ENCODE measurements around the gene XPO5.

XPO5 gene

DNA sequence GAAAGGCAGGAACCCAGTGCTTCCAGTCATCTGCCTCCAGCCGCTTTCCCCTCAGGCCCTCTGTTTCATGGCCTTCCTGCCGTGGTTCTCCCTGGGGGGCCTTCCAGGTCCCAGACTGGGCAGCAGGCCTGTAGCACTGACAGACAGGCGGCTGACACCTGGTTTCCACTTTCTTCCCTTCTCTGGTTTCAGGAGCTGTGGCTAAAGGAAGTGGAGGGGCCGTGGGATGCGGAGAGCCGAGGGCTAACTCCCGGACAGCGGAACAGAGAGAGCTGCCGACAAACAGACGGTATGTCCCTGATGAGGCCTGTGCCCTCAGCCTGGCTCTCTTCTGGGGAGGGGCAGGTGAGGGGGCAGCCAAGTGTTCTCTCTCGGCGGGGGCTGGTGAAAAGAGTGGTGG lies 78.1 kb downstream of the XPO5 start:
- DNase-seq (ENCODE audit: low read depth), result no peak

DNA sequence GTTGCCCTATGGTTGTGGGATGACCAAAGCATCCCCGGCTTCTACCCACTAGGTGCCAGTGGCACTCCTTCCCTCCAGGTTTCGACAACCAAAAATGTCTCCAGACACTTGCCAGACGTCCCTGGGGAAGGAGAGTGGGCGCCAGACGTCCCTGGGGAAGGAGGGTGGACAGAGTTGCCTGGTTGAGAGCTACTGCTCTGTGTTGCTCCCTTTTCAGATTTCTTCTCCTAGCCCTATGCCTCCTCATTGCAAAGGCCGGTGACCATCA lies 78.8 kb downstream of the XPO5 start:
- DNase-seq (ENCODE audit: low read depth), result no peak

DNA sequence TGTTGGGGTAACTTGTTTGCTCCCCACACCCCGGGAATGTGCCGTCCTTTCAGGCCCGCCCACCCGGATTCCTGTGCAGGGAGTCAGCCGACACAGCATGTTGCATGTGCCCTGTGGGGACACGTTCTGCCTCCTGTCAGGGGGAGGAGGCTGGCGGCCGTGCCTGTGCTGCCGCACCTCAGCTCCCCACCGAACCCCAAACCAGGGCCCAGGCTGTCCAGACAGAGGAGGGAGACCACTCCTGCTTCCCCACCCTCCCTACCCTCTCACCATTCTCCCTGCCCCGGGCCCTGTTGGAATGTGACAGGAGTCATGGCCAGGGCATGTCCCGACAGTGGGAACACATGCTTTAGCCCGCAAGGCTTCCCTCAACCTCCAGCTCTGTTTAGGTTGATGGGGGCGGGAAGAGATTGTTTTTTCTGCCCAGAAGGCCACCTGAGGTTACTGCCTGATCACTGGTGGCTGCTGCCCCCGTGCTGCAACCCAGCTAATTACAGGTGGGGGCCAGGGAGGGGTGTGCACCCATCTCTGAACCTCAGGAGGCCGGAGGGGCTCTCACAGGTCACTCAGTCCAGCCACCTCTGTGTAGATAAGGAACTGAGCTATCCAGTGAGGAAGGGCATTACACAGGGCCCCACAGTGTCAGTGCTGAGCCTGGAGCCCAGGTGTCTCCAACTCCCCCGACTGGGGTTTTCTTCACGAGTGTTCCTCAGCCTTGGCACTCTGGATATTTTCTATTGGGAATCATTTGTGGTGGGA lies 79.3 kb downstream of the XPO5 start:
- DNase-seq (ENCODE audit: low read depth), result peak; percentile 67

GRCh38 chr6:43495409-43495941 lies 80.4 kb downstream of the XPO5 start:
- DNase-seq (ENCODE audit: low read depth), result no peak

- no peak for DNase-seq (ENCODE audit: low read depth)
These were observed 81.1 kb downstream of the XPO5 start for GRCh38 chr6:43494766-43495165.

- DNase-seq (ENCODE audit: low read depth), result no peak
These were observed 81.5 kb downstream of the XPO5 start for GRCh38 chr6:43494321-43494720.

DNA sequence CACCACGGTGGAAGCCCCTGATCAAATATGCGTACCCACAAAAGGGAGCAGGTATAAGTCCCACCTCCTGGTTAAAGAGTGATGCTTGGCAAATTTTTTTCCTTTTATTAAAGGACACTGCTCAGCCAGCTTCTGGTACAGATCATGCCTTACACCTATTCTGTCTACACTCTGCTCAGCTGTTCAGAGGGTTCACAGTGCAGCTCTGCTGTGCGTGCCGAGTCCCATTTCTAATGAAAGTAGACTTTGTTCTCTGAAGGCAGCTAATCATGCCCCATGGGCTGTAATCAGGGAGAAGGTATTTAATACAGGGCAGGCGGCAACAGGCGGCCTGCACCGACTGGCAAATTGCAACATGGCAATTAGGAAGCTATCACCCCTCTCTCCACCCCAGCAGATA lies 82.0 kb downstream of the XPO5 start:
- DNase-seq (ENCODE audit: low read depth), result no peak

GRCh38 chr6:43493230-43493629 lies 82.6 kb downstream of the XPO5 start:
- no peak for DNase-seq (ENCODE audit: low read depth)

DNA sequence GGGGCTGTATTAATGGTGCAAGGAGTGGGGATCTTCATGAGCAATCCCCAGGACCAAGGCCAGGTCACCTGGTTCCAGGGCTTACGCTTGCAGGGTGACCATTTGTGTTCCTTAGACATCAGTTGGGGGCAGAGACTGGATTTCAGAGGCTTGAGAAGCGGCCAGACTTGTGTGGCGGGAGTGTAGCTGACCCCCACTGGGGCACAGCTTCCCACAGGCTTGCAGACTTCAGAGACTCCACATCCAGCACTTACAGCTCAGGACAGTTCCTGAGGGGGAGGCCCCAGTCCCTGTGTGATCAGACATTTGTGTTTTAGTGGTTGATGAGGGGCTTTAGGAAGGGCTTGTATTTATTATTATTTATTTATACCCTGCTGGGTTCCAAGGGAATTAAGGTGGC lies 83.2 kb downstream of the XPO5 start:
- DNase-seq (ENCODE audit: low read depth), result peak; percentile 37

GRCh38 chr6:43491750-43492661 lies 83.8 kb downstream of the XPO5 start:
- peak; percentile 83 for DNase-seq (ENCODE audit: low read depth)

DNA sequence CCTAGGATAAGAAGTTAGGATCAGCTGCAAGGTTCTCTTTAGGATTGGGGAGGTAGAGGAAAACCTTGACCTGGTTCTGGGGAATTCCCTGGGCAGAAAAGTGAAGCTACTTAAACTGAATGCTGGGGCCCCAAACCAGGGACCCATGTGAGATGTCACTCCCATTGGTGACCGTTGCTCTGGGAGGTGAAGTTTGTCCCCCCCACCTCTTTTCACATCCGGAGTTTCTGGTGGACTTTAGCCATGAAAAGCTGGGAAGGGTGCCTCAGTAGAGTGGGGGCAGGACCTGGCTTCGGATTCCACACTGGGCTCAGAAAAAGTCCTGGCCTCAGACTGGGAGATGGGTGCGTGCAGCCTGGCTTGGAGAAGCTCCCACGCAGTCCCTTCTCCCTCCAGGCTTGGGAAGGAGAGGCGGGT lies 85.3 kb downstream of the XPO5 start:
- DNase-seq (ENCODE audit: low read depth), result no peak

DNA sequence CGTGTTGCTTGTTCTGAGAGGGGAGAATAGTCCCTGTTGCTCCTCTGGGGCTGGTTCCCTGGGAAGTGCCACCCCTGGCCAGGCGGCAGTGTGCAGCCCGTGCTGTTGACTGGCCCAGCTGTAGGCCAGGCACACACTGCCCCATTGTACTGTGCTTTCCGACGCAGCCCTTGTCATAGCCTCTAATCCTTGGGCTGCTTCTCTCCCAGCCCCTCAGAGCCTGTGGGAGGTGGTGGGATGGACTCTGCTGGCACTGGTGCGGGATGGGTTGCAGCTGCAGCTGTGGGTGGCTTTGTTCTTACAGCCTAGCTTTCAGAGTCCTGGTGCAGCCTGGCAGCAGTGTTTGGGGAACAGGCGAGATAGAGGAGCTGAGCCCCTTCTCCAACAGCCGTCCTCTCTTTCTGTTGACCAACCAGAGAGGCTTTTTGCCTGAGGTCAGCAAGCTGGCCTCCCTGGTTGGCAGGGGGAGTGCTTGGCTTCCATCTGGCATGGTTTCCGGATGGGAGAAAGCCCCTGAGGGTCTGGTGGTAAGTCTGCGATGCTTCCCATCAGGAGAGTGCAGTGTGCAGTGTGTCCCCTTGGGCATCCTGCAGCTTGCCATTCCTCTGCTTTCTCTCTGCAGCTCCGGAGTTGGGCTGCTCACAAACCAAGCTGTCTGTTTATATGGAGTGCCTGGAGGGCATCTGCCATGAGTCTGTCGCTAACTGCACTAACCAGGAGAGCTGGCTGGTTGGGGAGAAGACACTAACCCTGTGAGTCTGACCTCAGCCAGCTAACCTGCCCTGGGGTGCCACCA lies 86.4 kb downstream of the XPO5 start:
- no peak for DNase-seq (ENCODE audit: low read depth)

DNA sequence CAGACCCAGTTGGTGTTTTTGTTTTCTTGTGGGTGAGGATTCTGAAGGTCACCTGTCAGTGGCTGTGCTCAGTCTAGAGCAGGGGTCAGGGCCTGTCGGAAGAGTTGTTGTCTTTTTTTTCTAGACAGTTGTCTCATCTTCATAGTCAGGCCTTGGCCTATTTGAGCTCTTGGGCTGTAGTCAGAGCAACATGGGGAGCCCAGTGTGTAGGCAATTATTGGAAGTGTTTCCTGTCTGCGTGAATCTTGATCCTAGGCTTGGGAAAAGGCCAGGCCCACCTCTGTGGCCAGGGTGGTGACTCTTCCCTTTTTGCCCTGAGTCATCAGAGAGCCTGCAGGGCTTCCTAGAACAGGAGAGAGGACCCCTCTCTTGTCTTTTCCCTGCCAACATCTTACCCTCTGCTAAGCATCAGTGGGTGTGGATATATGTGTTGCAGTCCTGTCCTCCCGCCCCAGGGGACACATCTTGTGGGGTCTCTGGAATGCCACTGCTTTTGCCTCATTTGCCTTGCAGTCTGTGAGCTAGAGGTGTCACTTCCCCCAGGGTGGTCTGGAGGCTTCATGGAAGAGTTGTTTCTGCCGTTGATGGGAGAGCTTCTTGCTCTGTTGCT lies 87.1 kb downstream of the XPO5 start:
- no peak for DNase-seq (ENCODE audit: low read depth)

- DNase-seq (ENCODE audit: low read depth), result no peak
These were observed 94.1 kb downstream of the XPO5 start for GRCh38 chr6:43481591-43482236.

- DNase-seq (ENCODE audit: low read depth), result peak; percentile 47
These were observed 94.8 kb downstream of the XPO5 start for GRCh38 chr6:43481075-43481474.

DNA sequence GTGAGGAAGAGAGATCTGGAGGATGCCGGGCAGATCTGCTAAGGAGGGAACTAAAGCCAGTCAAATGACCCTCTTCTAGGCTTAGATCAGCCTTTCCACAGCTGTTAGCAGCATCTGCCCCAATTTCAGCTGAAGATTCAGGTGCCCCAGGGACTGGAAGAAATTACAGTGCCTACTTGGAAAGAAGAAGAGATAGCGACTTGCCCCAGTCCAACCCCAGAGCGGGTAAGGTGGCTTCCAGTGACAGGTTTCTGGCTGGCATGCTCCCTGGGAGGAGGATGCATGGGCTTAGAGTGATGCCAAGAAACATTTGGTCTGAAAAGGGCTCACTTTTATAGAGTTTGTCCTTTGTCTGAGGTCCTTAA lies 97.8 kb downstream of the XPO5 start:
- DNase-seq (ENCODE audit: low read depth), result no peak

DNA sequence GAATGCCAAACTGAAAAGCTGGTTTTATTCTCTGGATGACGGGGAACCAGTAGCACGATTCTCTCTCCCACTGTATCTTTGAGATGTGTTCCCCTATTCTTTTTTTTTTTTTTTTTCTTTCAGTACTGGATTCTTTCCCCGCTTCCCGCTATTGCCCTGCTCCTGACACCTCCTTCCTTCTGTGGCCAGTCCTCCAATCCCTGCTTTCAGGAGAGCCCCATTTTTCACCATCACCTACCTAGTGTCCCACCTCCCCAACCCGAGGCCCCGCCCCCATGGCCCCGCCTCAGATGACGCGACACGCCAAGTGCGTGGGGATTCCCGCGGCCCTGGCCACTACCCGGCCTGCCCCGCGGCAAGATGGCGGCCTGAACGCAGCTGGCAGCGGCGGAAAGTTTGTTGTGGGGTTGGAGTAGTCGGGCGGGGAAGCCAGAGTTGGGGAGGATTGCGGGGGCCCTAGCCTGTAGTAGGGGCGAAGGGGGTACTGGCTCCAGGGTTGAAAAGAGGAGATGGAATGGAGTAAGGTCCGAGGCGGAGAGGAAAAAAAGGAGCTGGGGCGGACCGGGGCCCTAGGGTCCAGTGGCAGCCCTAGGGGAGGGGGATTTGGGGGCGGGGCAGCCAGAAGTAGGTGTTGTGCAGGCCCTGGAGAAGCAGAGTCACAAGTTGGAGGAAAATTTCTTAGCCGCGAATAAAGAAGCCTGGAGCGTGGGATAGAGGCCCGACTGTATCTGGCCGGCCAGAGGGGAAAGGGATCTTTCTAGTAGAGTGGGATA lies 98.4 kb downstream of the XPO5 start, which contains the start of gene TJAP1:
Gene TJAP1 (plus strand): TSS at position 336 of the 773 bp plus-strand sequence. CDS start 21,432 bp downstream, outside the sequence.
- DNase-seq (ENCODE audit: low read depth), result peak; percentile 84

DNA sequence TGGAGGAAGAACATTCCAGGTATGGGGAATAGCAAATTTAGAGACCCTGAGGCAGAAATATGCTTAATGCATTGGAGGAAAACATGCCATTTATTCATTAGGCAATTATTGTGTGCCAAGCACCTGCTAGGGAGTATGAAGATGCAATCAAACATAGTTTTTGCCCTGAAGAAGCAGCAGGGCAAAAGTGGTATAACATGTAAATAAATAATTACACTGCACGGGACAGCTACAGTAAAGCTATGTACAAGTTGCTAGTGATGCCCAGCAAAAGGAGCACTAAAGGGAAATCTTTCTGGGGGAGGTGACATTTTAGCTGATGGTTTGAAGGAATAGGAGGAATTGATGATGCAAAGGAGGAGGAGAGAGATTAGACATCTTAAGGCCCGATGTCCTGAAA lies 99.1 kb downstream of the XPO5 start:
- DNase-seq (ENCODE audit: low read depth), result no peak

- no peak for DNase-seq (ENCODE audit: low read depth)
These were observed 100.3 kb downstream of the XPO5 start for GRCh38 chr6:43475516-43475915.

- no peak for DNase-seq (ENCODE audit: low read depth)
These were observed 103.3 kb downstream of the XPO5 start for GRCh38 chr6:43472515-43472914.

Measured in iris pigment epithelial cell (primary cell).